GM21619 (cell line): ENCODE measurements around the gene SPACA7.

Source experiments
- ATAC-seq: cut with Tn5 transposase; IDR thresholded peaks from one replicate; pipeline ENCODE4 v1.9.1; 2021; ENCODE audit not compliant: unreplicated experiment

Gene SPACA7

DNA sequence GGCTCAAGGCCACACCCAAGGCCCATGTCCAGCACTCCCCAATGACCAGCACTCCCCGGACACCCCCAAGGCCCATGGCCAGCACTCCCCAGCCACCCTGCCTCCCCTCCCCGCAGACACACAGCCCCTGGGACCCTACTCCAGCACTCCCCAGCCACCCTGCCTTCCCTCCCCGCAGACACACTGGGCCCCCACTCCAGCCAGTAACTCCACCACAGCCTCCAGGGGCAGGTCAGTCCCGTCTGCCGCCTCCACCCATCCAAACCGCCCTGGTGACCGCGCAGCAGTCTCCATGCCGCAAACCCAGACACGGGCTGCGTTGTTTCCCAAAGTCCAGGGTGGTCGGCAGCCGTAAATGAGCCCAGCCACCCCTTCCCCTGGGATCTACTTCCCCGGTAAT lies 70.7 kb downstream of the SPACA7 start:
- ATAC-seq: no peak

DNA sequence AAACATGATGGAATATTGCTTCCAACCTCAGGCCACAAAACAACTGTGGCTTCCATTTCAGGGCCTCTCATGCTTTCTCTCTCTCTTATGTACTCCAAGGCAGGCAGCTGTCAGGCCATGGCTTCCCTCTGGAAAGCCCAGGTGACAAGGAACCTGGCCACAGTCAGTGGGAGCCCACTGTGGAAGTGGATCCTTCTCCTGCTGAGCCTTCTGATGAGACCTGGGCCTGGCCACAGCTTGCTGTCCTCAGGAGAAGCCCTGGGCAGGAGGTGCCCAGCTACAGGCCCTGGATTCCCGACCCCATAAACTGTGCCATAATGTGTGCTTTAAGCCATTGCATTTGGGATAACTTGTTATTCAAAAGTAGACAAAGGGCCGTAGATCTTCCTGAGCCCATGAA lies 71.2 kb downstream of the SPACA7 start:
- ATAC-seq: no peak

DNA sequence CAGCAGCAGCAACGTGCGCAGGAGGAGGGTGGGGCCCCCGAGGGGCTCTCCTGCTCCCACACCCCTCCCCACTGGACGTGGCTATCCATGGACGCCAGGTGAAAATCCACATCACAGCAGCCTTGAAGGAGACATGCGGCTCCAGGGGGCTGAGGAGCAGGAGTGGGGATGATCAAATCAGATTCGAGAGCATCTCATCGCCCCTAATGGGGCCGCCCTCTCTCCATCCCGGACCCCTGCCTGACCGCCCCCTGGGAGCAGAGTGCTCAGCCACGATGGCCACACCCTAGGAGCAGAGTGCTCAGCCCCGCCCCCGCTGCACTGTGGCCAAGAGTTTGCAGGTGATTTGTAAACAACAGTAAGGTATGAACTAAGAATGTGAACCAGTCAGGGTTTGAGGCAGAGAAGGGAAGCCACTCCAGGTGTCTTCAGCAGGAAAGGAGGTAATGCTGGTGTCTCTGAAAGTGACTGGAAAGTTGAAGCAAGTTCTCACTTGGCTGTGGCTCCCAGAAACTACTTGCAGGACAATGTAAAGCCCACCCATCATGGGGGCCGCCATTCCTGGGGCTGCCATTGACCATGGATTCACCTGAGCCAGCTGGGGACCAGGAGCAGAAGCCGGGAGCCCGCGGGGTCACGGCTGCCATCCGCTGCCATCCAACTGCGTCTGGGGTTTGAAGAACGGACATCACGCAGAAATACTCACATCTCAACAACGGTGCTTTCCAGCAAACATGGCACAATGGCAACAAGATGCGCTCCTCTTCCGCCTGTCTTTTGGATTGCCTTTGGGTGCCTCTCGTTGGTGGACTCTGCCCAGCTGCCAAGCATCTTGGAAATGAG lies 71.8 kb downstream of the SPACA7 start:
- no peak for ATAC-seq

DNA sequence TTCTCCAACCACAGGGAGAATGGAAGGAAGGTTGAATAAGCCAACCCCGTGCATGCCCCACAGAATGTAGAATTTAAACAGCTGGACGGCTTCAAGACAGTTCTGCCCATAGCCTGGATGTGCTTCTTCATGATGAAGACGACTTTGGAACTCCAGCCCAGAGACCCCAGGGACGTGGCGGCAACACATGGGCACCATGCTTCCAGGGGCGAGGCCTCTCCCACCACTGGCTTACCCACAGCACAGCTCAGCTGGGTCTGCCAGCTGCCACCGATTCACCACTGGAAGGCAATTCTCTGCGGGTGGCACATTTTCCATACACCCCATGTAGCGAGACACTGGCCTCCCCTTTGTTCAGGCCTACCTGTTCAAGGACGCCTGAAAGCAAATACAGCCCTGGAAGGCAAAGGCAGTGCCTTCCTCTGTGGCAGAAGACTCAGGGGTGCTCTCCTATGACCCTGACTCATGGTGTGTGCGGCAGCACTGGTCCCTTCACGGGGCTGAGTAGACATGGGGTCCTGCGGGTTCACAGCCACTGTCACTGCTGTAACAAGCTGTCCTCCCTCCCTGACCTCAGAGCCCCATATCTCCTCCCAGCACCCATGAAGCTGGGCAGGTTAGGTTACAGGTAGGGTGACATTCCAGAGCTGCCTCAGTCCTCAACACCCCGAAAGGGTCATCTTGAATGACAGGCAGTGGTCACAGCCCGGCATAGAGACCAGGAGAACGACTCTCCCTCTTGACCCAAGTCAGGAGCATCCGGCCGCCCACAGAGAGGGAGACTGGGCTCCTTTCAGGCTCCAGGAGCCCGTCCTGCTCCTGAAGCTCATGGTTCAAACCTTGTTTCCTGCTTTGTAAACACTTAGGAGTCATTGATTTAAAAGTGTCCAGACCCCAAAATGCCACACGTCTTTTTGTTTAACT lies 72.7 kb downstream of the SPACA7 start:
- ATAC-seq: no peak

DNA sequence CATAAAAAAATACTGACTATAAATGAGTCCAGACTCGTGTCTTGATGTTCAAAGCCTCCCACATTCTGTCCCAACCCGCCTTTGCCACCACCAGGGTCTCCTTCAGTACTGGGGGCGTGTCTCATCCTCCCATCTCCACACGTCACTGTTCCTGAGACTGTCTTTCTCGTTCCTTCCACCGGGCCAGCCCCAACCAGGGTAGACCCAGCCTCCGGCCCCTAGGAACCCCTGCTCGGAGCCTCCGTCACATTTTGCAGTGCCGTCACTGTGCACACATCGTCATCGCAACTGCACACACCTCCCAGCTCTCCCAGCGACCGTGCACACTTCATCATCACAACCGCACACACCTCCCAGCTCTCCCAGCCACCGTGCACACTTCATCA lies 73.4 kb downstream of the SPACA7 start:
- no peak for ATAC-seq

DNA sequence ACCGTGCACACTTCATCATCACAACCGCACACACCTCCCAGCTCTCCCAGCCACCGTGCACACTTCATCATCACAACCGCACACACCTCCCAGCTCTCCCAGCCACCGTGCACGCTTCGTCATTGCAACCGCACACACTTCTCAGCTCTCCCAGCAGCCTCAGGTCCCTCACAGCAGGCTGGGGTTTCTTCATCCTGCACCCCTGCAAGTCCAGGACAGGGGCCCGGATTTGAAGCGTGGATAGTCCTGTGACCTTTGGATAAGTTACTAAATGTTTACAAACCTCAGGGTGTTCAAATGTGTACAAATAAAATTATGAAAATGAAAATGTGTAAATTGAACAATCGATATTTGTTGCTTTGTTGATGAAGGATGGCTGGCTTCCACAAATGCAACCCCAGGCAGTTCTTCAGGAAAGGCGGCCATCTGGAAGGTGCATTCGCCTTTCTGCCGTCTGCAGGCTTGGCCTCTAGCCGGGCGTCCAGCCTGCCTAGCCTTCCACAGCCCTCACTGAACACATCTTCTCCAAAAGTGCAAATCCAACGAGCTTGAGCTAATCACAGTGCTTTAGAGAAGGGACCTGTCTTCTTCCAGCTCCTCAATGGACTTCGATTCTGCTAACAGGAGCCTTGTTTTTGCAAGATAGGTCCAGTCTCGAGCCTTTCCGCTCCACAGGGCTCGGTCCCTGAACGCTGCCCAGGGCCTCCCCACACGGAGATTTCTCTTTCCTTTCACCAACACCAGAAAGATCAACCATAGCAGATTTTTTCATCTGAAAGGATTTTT lies 74.2 kb downstream of the SPACA7 start:
- no peak for ATAC-seq

DNA sequence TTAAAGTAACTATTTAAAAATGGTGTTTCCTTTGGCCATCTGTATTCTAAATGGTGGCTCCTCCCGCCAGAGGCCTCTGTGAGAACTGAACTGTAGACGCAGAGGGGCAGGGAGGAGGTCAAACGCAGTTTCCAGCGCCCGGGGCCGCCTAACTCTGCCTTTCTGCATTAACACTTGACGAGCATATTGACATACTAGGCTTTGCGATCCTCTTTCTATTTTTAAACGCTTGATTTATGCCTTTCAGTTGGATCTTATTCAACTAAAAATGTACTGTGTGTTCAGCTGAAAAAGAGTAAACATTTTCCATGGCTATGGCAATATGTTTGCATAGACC lies 74.7 kb downstream of the SPACA7 start:
- ATAC-seq: no peak

DNA sequence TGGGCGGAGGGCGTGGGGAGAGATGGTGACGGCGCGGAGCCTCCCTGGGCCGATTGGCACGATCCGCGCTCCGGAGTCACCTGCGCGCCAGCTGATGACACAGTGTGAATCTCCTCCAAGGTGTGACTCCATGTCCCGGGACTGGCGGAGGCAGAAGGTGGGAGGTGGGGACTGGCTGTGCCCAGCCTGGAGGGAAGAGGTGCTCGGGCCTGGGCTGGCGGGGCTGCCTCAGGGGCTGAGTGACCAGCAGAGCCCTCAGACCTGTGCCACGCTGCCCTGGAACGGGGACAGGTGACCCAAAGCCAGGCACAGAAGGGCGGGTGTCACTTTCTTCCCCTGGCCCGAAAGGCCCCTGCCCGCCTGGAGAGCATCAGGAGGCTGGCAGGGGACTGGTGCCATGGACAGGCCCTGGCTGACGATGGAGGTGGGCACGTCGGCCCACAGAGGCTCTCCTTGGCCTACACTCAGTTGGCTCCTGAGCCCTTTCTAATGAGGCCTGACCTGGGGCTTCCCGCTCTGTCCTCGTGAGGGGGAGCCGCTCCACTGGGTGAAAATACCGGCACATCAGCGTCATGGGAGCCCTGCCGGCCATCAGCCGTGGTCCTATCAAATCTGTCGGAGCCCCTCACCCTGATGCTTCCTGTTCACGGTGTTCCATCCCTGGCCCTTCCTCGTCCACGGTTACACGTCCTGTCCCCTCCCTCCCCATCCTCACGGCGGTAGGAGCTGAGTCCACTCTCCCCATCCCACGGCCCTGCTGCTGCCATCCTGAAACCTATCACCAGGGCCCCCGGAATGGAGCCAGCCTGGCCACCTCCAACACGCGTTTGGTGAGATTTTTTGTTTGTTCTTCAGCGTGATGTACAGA lies 75.6 kb downstream of the SPACA7 start:
- ATAC-seq: no peak

DNA sequence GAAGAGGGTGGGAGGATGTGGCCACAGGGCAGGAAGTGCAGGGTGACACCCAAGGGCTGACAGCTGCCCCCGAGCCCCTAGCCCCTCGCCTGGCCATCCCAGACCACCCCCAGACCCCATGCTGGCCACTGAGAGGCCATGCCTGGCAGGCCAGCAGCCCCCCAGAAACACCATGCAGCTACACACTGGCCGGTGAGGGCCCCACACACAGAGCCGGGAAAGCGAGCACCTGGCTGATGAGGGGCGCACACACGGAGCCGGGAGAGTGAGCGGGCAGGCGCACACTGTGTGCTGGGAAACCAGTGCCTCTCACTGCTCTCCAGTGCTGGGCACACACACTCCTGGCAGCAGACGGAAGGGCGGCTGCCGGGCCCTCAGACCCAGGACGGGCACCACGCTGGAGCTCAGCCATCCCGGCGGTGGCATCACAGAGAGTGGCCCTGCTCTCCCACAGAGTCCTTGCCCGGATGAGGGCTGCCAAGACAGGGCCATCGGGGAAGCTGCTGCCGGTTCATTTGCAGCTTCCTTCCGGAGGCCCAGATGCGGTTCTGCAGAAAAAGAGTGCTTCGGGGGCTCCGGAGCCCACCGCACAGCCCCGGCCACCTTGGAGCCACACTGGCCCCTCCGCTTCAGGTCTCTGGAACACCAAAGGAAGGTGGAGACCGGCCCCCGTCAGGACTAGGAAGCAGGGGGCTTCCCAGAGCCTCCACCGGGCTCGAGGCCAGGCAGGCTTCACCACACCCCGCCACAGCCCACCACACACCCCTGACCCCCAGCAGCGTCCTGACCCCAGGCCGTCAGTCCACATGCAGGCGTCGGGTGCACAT lies 76.4 kb downstream of the SPACA7 start:
- ATAC-seq: no peak

DNA sequence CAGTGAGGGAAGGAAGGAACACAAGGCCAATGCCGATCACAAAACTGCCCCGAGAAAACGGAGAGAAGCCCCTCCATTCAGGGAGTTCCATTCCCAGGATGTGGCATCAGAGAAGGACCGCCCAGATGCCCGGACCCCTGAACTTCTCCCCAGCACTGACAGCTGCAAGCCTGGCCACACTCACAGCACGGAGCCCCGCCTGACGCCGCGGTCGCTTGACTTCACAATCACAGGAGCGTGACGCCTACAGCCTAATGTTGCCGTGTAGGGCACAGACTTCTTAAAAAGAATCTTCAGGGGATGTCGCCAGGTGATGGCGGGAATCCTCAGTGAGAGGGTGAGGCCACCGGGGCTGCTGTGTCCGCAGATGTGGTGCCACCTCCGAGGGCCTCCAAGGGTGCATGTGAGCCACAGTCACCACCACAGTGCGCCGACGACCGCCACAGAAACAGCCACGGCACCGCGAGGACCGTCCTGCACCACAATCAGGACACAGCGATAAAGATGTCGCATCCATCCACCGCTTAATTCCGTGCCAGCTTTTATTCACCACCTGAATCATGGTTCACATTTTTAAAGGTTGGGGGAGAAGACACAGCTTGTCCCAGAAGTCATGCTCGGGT lies 77.2 kb downstream of the SPACA7 start:
- ATAC-seq: no peak

DNA sequence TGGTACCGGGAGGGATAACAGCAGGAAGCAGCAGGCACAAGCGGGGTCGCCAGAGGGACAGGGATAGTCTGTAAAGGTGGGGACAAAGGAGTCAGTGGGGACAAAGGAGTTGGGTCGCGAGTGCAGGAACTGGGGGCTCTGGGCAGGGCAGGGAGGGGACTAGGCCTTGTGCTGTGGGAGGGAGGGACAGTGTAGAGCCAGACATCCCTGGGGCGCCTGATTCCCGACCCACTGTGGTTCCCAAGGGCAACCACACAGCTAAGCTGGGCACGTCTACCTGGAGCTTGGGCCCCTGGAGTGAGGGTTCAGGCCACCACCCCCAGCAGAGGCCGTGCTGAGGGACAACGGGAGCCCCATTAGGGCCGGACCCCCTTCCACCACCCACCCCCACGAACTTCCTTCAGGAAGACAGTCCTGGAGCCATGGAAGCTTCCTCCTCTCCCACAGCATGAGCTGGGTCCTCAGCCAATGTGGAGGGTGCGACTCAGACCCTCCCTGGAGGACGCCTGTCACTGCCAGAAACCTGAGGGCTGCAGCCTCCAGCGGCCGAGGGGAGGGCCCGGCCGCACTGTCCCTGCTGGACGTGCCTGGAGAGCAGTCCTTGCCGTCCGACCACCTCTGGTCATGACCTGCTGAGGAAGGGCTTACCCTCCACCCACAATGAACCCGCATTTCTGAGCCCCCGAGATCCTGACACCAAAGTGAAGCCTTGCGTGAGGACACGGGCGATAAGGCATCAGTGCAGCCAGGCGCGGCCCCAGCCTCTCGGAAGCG lies 77.9 kb downstream of the SPACA7 start:
- no peak for ATAC-seq

DNA sequence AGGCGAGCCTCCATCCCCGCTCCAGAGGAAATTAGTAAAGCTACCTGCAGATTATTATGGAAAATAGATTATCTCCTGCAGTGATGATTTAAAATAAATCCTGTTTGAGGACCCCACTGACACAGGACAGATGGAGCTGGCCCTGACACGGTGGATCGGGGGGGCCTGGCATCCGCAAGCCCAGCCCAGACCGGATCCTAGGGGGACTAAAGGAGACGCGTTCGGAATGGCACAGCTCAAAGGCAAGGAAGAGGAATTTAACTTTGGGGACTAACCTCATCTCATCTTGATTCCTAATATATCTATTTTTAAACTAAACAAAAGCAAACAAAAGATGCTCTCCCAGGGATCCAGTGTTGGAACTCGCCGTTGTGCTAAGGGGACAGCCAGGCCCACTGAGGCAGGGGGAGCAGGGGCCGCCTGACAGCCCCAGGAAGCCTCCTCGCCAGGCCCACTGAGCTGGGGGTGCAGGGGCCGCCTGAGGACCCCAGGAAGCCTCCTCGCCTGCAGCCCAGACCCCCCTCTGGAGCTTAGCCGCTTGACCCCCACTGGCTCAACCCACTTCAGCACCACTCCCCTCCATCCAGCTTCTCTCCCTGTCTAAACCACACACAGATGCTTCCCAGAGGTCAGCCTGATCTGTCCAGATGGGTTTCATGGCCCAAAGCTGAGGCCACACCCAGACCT lies 78.6 kb downstream of the SPACA7 start:
- no peak for ATAC-seq

DNA sequence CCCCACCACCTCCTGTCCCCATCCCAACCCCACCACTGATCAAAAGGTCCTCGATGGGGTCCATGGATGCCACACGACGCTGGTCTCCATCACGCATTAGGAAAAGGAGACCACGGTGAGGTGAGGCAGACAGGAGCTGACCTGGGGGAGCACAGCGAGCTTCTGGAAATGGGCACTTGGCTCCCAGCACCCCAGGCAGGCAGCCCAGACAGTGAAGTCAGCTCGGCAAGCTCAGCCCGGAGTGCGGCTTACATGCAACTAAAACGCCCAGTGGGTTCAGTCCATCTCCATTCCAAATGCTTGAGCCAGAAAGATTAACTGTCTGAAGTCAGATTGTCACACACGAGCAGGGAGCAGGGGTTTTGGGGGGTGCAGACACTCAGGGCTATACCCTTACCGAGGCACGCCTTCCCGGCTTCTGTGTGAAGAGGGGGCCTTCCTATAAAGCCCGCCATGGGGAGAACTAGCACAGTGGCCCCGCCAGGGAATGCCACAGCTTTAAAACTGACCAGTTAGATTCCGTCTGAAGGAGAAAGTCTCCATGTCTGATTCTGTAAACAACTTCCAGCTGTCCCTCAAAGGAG lies 79.4 kb downstream of the SPACA7 start:
- no peak for ATAC-seq

DNA sequence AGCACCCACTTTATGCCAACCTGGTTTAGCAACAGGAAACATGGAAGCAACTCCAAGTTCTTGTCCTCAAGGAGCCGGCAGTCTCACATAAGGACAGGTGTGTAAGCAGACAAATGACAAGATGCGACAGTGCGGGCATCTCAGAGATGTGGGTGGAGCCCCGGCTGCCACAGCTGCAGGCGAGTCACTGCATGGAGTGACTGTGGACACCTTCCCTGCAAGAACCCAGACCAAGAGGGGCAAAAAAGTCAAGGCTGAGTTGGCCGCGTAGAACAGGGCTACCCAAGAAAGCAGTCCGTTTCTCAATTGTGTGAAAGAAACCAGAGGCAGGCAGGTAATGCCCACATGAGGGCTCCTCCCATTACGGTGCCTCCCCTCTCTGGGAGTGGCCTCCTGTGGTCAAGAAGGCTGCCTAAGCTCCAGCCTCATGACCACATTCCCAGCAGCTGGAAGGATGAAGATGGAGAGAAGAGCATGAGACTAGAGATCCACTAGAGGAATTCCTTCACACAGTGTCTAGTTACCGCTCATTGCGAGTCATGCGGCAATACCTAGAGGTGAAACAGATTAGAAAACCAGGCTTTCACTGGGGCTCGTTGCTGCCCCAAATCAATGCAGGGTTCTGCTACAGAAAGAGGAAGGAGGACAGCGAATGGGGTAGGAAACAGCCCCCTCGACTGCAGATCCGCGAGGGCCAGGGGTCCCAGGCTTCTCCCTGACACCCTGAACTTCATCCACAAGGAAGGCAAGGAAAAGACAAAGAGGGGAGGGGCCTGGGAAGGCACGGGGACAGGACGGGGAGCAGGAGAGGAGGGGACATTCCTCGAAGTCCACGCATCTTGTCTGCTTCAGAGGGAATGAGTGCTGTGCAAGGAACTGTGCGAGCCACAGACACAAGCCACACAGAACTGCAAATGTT lies 80.2 kb downstream of the SPACA7 start:
- no peak for ATAC-seq

DNA sequence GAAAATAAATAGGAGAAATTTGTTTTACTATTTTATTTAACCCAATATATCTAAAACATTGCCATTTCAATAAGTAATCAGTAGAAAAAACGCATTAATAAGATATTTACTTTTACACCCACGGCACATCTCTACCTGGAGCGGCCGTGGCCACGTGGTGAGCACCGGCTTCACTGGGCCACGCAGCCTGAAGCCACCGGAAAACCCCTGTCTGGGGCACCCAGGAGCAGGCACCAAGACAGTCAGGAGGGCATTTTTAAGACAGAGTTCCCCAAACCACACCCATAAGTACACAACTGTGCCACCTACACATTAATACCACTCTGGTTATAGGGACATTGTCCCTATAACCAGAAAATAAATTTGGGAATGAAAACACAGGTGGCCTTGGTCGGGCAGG lies 80.9 kb downstream of the SPACA7 start:
- ATAC-seq: no peak

DNA sequence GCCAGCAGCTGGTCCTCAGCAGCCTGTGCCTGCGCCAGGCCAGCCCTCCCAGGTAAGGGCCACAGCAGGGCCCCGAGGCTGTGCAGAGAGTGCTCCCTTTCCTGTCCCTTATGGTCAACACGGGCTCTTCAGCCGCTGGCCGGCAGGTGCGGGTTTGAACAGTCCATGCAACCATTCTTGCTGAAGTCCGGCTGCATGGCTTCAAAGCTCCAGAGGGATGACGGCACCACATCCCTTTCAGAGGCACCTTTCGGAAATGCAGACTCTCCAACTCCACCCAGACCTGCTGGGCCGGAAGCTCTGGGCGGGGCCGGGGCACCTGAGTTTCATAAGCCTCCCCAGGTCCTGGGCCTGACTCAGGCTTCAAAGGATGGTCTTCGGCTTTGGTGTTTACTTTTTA lies 81.3 kb downstream of the SPACA7 start:
- no peak for ATAC-seq
